Measurements from ENCODE around the gene PHKB. TPM values are rescaled to one million over a fixed set of nuclear protein-coding genes. Genes with fewer than 3 reads are reported as not detected.
"Not testable (repeated sequence)": the region's sequence is repeated elsewhere in the genome, so short reads cannot be mapped to it uniquely, and the experiment has no call there.

PHKB gene
- total RNA-seq, 2 donors from 2014 or later = 75.7 to 93.8 TPM

DNA sequence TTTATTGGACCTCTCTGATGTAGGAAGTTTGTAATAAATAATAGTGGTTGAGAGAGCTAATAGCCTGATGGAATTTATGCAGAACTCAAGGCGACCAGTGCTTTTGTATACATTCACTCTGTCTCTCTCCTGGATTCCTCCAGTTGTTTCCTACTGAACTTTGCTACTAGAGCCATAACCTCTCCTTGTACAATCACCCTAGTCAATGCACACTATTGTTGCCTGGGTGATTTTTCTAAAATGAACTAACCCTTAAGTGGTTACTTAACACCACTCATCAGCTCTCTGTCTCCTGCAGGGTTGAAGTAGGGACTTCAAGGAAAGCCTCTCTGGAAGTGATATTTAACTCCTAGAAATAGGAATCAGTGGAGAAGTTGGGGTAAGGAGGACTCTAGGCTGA lies 9.7 kb downstream of the PHKB start:
- DNase-seq (ENCODE audit: low spot score) (no peak), ATAC-seq (ENCODE audit: insufficient number of reproducible peaks, low FRiP score, low read depth) (no peak)
- Histone ChIP-seq H3K36me3 (no peaks in the 10 kb centered on the region), H3K27me3 (replicated peaks; ENCODE audit: insufficient read depth) (no peaks in the 10 kb centered on the region), H3K27ac (no peak overlapping the region), H3K9me3 (no peaks in the 10 kb centered on the region), H3K4me1 (ENCODE audit: control insufficient read depth in 1 of 2, low read depth in 2 of 2) (peaks cover 0 to 1% of the 10 kb centered on the region in 2 donors), H3K4me3 (no peak overlapping the region)
- TF ChIP-seq, protein P1, sequence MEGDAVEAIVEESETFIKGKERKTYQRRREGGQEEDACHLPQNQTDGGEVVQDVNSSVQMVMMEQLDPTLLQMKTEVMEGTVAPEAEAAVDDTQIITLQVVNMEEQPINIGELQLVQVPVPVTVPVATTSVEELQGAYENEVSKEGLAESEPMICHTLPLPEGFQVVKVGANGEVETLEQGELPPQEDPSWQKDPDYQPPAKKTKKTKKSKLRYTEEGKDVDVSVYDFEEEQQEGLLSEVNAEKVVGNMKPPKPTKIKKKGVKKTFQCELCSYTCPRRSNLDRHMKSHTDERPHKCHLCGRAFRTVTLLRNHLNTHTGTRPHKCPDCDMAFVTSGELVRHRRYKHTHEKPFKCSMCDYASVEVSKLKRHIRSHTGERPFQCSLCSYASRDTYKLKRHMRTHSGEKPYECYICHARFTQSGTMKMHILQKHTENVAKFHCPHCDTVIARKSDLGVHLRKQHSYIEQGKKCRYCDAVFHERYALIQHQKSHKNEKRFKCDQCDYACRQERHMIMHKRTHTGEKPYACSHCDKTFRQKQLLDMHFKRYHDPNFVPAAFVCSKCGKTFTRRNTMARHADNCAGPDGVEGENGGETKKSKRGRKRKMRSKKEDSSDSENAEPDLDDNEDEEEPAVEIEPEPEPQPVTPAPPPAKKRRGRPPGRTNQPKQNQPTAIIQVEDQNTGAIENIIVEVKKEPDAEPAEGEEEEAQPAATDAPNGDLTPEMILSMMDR (IDR thresholded peaks at IDR 0.05) = no peak

DNA sequence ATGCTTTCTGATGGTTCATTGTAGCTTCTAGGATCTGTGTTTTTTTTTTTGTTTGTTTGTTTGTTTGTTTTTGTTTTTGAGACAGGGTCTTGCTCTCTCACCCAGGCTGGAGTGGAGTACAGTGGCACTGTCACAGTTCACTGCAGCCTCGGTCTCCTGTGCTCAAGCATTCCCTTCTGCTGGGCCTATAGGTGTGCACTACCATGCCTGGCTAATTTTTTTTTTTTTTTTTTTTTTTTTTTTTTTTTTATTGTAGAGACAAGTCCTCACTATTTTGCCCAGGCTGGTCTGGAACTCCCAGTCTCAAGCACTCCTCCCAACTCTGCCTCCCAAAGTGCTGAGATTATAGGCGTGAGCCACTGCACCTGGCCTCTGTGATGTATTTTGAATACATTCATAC lies 11.9 kb downstream of the PHKB start:
- not testable (repeated sequence) for H3K36me3 ChIP-seq; DNase-seq (ENCODE audit: low spot score); ATAC-seq (ENCODE audit: insufficient number of reproducible peaks, low FRiP score, low read depth); H3K9me3 ChIP-seq; H3K4me1 ChIP-seq (ENCODE audit: control insufficient read depth in 1 of 2, low read depth in 2 of 2); H3K4me3 ChIP-seq; H3K27ac ChIP-seq; H3K27me3 ChIP-seq (replicated peaks; ENCODE audit: insufficient read depth)

DNA sequence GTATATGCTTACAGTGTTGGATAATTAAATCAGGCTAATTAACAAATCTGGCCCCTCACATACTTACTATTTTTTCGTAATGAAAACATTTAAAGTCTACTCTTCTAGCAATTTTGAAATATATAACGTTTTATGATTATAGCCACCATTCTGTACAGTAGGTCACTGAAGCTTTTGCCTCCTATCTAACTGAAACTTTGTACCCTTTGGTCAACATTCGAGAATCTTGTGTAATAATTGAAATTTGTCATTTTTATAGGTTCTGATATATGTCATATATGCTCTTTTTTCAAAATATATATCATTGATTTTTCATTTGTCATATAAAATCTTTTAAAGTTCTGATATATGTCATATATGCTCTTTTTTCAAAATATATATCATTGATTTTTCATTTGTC lies 12.7 kb downstream of the PHKB start:
- no peaks in the 10 kb centered on the region for H3K9me3 ChIP-seq
- TF ChIP-seq, protein P1 (IDR thresholded peaks at IDR 0.05) = no peak
- no peak overlapping the region for H3K27ac ChIP-seq
- no peak overlapping the region for H3K4me3 ChIP-seq
- H3K27me3 ChIP-seq (replicated peaks; ENCODE audit: insufficient read depth) = no peaks in the 10 kb centered on the region
- no peak for ATAC-seq (ENCODE audit: insufficient number of reproducible peaks, low FRiP score, low read depth)
- H3K36me3 ChIP-seq = no peaks in the 10 kb centered on the region
- peaks cover 7% of the 10 kb centered on the region in 2 donors for H3K4me1 ChIP-seq (ENCODE audit: control insufficient read depth in 1 of 2, low read depth in 2 of 2)
- DNase-seq (ENCODE audit: low spot score) = no peak

DNA sequence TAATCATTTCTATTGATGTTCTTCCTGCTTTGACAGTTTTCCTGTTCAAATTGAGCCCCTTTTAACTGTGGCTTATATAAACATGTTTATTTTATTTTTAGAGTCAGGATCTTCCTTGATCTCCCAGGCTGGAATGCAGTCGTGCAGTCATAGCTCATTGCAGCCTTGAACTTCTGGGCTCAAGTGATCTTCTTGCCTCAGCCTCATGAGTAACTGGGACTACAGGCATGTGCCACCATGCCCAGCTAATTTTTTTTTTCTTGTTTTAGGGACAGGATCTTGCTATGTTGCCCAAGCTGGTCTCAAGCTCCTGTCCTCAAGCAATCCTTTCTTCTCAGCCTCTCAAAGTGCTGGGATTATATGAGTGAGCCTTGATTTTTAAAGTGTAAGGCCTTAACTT lies 14.7 kb downstream of the PHKB start:
- peaks cover 7 to 21% of the 10 kb centered on the region in 2 donors for H3K4me1 ChIP-seq (ENCODE audit: control insufficient read depth in 1 of 2, low read depth in 2 of 2)
- H3K4me3 ChIP-seq = no peak overlapping the region
- H3K36me3 ChIP-seq = no peaks in the 10 kb centered on the region
- no peak overlapping the region for H3K27ac ChIP-seq
- TF ChIP-seq, protein P1 (IDR thresholded peaks at IDR 0.05) = no peak
- DNase-seq (ENCODE audit: low spot score) = no peak
- no peaks in the 10 kb centered on the region for H3K27me3 ChIP-seq (replicated peaks; ENCODE audit: insufficient read depth)
- no peaks in the 10 kb centered on the region for H3K9me3 ChIP-seq
- ATAC-seq (ENCODE audit: insufficient number of reproducible peaks, low FRiP score, low read depth) = no peak

DNA sequence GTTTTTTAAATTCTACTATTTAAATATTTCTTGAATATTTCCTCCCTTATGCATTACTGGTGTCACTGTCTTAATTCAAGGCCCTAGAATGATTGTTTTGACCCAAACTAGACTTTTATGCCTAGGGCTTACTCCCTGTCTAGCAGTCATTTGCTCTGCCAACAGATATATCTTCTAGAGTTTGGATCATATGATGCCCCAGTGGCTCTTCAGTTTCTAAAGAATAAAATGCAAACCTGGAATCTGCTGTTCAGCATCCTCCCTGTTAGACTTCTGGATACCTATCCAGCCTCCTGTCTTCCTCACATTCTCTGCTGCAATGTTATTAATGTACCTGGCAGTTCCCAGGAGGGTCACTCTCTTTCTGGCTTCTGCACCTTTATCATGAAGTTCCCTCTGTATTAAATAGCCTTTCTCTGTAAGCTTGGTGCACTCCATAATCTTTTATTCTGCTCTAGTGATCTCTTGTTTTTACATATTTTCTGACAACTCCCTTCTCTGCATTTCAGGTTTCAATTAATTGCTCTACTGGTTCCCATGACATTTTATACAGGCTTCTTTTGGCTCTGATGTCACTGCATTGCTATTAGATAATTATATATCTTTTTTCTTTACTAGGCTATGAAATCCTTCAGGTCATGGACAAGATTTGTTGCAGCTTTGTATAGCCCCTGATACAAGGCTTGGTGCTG lies 15.7 kb downstream of the PHKB start:
- DNase-seq (ENCODE audit: low spot score) = no peak
- Histone ChIP-seq H3K27ac (no peak overlapping the region), H3K36me3 (no peaks in the 10 kb centered on the region), H3K4me3 (no peak overlapping the region), H3K27me3 (replicated peaks; ENCODE audit: insufficient read depth) (no peaks in the 10 kb centered on the region), H3K9me3 (no peaks in the 10 kb centered on the region), H3K4me1 (ENCODE audit: control insufficient read depth in 1 of 2, low read depth in 2 of 2) (peaks cover 7 to 21% of the 10 kb centered on the region in 2 donors)
- no peak for ATAC-seq (ENCODE audit: insufficient number of reproducible peaks, low FRiP score, low read depth)
- TF ChIP-seq, protein P1 (IDR thresholded peaks at IDR 0.05) = no peak

DNA sequence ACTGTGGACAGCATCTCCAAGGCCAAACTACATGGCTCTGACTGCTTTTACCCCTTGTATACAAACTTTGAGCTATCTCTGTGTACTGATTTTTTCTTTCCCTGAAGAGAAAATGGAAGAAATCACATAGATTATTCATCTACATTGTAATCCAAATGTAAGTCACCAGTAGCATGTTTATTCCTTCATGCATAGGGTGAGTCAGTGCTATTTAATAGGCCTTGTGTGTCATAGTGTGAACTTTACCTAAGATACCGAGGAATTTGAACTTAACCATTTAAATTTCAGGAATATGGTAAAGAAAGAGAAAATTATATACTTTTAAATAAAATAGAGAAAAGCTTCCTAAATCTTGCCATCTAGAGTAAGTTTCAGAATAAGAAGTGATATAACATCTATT lies 16.5 kb downstream of the PHKB start:
- Histone ChIP-seq H3K9me3 (no peaks in the 10 kb centered on the region), H3K36me3 (no peaks in the 10 kb centered on the region), H3K27me3 (replicated peaks; ENCODE audit: insufficient read depth) (no peaks in the 10 kb centered on the region), H3K4me1 (ENCODE audit: control insufficient read depth in 1 of 2, low read depth in 2 of 2) (peaks cover 7 to 21% of the 10 kb centered on the region in 2 donors), H3K4me3 (no peak overlapping the region), H3K27ac (no peak overlapping the region)
- DNase-seq (ENCODE audit: low spot score) (no peak), ATAC-seq (ENCODE audit: insufficient number of reproducible peaks, low FRiP score, low read depth) (no peak)
- TF ChIP-seq, protein P1 (IDR thresholded peaks at IDR 0.05) = no peak
